Neutrophil (primary cell): Measurements from ENCODE around the gene FAM78A.

Experiments
- H3K27ac ChIP-seq: fragments of 200-600 bp; sonication (generic); 2 replicates; pipeline ENCODE4 v1.5.1; 2016; ENCODE audit warnings: mild to moderate bottlenecking, moderate library complexity
- H3K27me3 ChIP-seq: fragments of 200-600 bp; sonication (generic); 2 replicates; pipeline ENCODE4 v1.6.0; 2016; ENCODE audit warnings: mild to moderate bottlenecking
- H3K36me3 ChIP-seq: fragments of 200-600 bp; sonication (generic); 2 replicates; pipeline ENCODE4 v1.5.1; 2017
- H3K4me1 ChIP-seq, 2 experiments: fragments of 200-600 bp in 1 of 2; sonication (generic) in 1 of 2; 1 replicate in 1 of 2; 2 replicates in 1 of 2; pipeline versions ENCODE4 v1.5.1 to v1.6.1; 2013 to 2016; ENCODE audit warnings: low read depth in 1 of 2, low read length in 1 of 2, mild to moderate bottlenecking in 1 of 2, moderate library complexity in 1 of 2; ENCODE audit not compliant: control insufficient read depth in 1 of 2, insufficient read depth in 1 of 2
- H3K4me3 ChIP-seq, 2 experiments: fragments of 200-600 bp in 1 of 2; sonication (generic) in 1 of 2; 1 replicate in 1 of 2; 2 replicates in 1 of 2; pipeline ENCODE4 v1.5.1; 2013 to 2016; ENCODE audit warnings: low read depth in 1 of 2, low read length in 1 of 2, mild to moderate bottlenecking in 1 of 2, moderate library complexity in 1 of 2
- H3K9me3 ChIP-seq: fragments of 200-600 bp; sonication (generic); 2 replicates; pipeline ENCODE4 v1.5.1; 2016
- TF ChIP-seq, protein P1 (sequence below): fragments of 200-600 bp; sonication (generic); IDR thresholded peaks from 2 replicates; pipeline ENCODE4 v1.5.1; 2016; ENCODE audit warnings: antibody characterized with exemption

The FAM78A gene

DNA sequence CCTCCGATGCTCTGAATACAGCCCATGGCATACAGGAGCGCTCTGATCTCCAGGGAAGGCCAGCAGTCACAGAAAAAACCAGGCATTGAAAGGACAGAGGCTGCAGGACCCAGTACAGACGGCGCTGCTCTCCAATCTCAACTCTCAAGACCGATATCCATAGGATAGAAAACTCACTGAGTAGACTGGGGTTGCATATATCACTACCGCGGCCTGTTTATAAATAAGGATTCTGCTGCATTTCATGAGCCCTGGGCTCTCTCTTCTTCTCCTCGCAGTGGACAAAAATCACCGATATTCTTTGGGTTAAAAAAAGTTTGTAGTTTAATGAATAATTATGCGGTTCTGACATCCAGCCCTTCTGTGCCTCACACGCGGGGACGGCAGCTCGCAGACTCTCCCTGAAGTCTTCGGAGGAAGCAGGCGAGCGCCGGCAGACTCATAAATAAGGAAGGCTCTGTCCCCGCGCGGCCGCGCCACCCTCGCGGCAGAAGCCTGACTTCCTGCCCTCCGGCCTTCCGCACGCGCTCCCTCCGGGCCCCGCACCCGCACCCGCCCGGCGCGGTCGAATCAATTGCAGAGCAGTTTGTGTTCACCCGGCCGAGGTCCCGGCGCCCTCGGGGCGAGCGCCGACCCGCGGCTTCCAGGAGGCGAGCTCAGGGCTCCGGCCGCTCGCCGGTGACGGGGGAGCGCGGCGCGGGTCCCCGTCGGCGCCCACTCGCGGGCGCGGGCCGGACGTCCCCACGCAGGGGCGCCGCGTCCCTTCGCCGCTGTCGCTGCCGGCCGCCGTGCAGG lies at the start of gene FAM78A:
TSS of gene FAM78A (minus strand) at position 417 of the 795 bp plus-strand sequence. CDS start at position 86, 331 bp downstream.
- TF ChIP-seq, protein P1, sequence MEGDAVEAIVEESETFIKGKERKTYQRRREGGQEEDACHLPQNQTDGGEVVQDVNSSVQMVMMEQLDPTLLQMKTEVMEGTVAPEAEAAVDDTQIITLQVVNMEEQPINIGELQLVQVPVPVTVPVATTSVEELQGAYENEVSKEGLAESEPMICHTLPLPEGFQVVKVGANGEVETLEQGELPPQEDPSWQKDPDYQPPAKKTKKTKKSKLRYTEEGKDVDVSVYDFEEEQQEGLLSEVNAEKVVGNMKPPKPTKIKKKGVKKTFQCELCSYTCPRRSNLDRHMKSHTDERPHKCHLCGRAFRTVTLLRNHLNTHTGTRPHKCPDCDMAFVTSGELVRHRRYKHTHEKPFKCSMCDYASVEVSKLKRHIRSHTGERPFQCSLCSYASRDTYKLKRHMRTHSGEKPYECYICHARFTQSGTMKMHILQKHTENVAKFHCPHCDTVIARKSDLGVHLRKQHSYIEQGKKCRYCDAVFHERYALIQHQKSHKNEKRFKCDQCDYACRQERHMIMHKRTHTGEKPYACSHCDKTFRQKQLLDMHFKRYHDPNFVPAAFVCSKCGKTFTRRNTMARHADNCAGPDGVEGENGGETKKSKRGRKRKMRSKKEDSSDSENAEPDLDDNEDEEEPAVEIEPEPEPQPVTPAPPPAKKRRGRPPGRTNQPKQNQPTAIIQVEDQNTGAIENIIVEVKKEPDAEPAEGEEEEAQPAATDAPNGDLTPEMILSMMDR = no peak
- Histone ChIP-seq H3K9me3 (no peaks in the 10 kb centered on the region), H3K36me3 (no peaks in the 10 kb centered on the region), H3K27me3 (peaks cover 26% of the 10 kb centered on the region), H3K4me1 (peaks cover 44 to 50% of the 10 kb centered on the region in 2 experiments), H3K27ac (peak within 1 kb of the TSS; percentile 89), H3K4me3 (peak within 1 kb of the TSS; percentile 79 to 92)

DNA sequence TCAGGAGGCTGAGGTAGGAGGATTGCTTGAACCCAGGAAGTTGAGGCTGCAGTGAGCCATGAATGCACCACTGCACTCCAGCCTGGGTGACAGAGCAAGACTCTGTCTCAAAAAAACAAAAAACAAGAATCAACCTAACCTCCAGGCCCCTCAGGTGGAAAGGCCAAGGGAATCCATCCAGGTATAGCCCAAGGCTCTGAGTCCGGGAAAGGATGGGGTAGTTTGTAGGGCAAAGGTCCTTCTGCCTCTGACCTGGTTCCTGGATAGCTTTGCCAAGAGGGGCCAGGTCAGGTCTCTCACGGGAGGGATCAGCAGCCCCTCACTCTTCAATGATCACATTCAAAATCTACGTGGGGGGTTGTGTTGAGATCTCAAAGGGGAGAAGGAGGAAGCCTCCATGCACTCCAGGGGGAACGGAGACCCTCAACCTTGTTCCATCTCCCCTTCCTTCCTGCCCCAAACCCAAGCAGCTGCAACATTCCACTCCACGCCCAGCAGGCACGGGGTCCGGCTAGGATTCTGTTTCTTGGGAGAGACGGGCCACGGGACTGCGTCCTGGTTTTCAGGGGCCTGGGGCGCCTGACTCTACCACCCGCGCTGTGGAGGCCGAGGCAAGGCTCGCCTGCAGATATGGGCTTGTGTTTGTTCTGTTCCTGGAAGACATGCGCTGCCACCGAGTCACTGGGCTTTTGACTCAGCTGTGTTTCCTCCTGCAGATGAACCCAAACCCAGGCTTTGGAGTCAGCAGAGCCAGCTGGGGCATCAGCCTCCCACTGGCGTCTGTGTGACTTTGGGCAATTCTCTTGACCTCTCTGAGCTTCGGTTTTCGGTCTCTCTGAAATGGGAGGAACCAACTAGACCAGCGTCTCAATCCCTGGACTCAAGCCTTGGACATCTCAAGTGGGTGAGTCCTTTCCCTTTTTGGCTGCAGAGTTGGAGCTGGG lies 48.7 kb upstream of the FAM78A start:
- Histone ChIP-seq H3K27ac (no peak overlapping the region), H3K9me3 (no peaks in the 10 kb centered on the region), H3K4me3 (no peak overlapping the region), H3K4me1 (no peaks in the 10 kb centered on the region), H3K36me3 (no peaks in the 10 kb centered on the region), H3K27me3 (no peaks in the 10 kb centered on the region)
- TF ChIP-seq, protein P1 = no peak

- Histone ChIP-seq H3K9me3 (no peaks in the 10 kb centered on the region), H3K27me3 (no peaks in the 10 kb centered on the region), H3K36me3 (no peaks in the 10 kb centered on the region), H3K27ac (no peak overlapping the region), H3K4me3 (no peak overlapping the region), H3K4me1 (no peaks in the 10 kb centered on the region)
- TF ChIP-seq, protein P1 = no peak
These were observed 47.3 kb upstream of the FAM78A start for GRCh38 chr9:131323629-131324028.

GRCh38 chr9:131320031-131320685 lies 43.8 kb upstream of the FAM78A start:
- TF ChIP-seq, protein P1 = no peak
- H3K27ac ChIP-seq = no peak overlapping the region
- no peaks in the 10 kb centered on the region for H3K36me3 ChIP-seq
- no peaks in the 10 kb centered on the region for H3K9me3 ChIP-seq
- no peaks in the 10 kb centered on the region for H3K27me3 ChIP-seq
- no peak overlapping the region for H3K4me3 ChIP-seq
- no peaks in the 10 kb centered on the region for H3K4me1 ChIP-seq

DNA sequence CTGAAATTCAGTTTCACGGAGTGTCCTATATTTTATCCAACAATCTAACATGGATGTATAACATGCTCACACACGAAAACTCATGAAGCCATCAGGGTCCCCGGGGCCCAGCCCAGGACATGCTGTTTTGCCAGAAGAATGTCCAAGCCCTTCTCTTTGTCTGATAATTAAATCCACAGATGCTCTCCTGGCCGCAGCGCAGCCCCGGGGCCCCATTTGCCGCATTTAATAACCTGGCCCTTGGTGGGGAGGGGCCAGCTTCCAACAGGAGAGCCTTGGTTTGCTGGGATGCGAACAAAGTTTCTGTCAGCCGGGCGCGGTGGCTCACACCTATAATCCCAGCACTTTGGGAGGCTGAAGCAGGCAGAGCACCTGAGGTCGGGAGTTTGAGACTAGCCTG lies 43.2 kb upstream of the FAM78A start:
- Histone ChIP-seq H3K4me1 (no peaks in the 10 kb centered on the region), H3K27me3 (no peaks in the 10 kb centered on the region), H3K27ac (no peak overlapping the region), H3K9me3 (no peaks in the 10 kb centered on the region), H3K36me3 (no peaks in the 10 kb centered on the region), H3K4me3 (no peak overlapping the region)
- TF ChIP-seq, protein P1 = no peak
